ENCODE results near the gene NECTIN2. TPM values are rescaled to one million over a fixed set of nuclear protein-coding genes. Genes with fewer than 3 reads are reported as not detected.
A peak's percentile ranks its signal among the peaks of the same experiment; 100 is the strongest.
"Not testable (repeated sequence)": the region's sequence is repeated elsewhere in the genome, so short reads cannot be mapped to it uniquely, and the experiment has no call there.

NECTIN2 gene
- total RNA-seq, 1 experiment from 2014 or later: 73.7 TPM

- no peak for DNase-seq (ENCODE audit: low read depth)
Measured at GRCh38 chr19:44884566-44884965, 38.5 kb downstream of the NECTIN2 start.

DNA sequence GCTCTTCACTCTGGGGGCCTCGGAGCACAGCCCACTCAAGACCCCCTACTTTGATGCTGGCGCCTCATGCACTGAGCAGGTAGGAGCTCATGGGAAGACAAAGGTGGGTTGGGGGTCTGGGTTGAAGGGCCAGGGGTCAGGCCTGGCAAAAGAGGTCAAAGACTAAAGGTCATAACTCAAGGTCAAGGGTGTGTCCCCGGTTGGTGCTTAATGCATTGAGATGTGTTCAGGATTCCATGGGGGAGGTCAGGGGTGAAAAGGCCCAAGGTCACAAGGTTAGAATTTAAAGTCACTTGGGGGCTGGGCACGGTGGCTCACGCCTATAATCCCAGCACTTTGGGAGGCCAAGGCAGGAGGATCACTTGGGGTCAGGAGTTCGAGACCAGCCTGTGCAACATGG is 40.0 kb downstream of the NECTIN2 start:
- DNase-seq (ENCODE audit: low read depth): no peak

DNA sequence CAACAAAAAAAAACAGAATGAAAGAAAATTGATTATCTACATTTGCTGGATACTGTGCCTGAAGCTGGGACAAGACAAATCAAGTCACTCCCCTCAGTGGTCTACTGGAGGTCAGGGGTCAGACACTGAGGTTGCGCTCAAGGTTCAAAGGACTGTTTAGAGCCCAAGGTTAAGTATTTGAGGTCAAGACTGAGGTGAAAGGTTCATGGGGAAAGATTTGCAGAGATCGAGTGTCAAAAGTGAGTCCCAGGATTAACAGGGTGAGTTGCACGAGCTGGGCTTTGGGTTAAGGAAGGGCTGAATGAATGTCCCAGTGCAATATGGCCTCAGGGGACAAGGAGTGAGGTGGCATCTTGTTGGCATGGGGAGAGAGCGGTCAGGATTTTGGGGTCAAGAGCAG is 41.6 kb downstream of the NECTIN2 start:
- no peak for DNase-seq (ENCODE audit: low read depth)

DNA sequence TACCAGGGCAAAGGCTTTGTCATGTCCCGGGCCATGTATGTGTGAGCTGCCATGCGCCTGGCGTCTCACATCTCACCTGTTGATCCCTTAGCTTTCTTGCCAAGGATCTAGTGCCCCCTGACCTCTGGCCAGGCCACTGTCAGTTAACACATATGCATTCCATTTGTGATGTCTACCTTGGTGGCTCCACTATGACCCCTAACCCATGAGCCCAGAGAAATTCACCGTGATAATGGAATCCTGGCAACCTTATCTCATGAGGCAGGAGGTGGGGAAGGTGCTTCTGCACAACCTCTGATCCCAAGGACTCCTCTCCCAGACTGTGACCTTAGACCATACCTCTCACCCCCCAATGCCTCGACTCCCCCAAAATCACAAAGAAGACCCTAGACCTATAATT is 42.2 kb downstream of the NECTIN2 start:
- not testable (repeated sequence) for DNase-seq (ENCODE audit: low read depth)

DNA sequence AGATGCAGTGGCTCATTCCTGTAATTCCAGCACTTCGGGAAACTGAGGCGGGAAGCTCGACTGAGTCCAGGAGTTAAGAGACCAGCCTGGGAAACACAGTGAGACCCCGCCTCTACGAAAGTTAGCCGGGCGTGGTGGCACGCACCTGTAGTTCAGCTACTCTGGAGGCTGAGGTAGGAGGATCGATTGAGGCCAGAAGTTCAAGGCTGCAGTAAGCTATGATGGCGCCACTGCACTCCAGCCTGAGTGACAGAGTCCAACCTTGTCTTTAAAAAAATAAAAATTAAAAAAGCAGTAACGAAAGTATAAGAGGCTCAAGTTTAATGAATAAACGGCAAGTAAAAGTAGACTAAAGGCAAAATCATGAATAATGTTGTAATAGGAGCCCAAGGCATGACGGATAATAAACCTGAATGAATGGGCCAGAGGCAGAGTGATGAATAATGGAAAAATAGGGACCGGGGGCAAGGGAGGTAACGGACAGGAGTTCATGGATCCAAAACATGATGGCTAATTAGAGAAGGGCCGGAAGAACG is 43.8 kb downstream of the NECTIN2 start:
- no peak for DNase-seq (ENCODE audit: low read depth)

DNA sequence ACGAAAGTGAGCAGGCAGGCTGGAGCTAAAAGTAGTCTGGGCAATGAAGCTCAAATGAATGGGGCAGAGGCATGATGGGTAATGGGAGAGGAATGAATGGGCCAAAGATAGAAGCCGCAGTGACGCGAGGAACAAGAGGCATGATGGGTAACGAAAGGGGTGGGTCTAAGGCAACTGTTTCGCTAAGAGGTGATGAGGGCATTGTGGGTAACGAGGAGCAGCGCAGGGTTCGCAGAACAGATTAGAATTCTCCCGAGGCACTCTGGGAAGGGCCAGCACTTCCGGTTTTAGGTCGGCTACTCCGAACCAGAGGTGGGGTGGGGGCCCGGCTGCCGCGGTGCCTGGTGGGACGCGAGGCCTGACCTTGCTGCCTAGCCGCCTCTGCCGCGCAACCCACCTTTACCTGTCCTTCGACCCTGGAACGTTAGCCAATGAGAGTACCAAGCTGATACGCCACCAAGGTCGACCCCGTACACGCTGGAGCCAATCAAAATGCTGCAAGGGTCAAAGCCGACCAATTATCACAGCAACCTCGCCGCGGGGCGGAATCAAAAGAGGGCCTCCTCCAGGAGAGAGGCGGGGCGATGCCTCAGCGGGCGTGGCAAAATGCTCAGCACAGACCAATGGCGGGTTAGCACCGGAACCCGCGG is 44.4 kb downstream of the NECTIN2 start:
- DNase-seq (ENCODE audit: low read depth): peak; percentile 100

- no peak for DNase-seq (ENCODE audit: low read depth)
Measured at GRCh38 chr19:44891016-44891882, 45.2 kb downstream of the NECTIN2 start, which contains the start of gene TOMM40. Gene TOMM40, plus strand, starts transcription at chr19:44891254. Its CDS starts 162 bp downstream, at chr19:44891416.

DNA sequence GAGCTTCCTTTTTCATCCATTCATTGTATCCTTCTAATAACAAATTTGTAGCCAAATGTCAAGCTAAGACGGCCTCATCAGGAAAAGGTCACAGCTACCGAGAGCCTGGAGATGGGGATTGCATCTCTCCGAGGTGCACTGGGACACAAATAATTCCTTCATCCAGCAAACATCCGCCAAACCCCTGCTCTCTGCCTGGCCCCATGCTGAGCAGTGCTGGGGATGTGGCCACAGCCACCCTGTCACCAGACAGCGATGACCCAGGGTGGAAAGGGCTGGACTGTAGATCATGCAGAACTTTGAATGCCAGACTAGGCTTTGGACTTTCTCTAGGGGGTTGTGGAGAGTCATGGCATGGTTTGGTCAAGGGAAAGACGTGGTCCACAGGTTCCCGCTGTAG is 46.8 kb downstream of the NECTIN2 start:
- DNase-seq (ENCODE audit: low read depth): no peak

DNA sequence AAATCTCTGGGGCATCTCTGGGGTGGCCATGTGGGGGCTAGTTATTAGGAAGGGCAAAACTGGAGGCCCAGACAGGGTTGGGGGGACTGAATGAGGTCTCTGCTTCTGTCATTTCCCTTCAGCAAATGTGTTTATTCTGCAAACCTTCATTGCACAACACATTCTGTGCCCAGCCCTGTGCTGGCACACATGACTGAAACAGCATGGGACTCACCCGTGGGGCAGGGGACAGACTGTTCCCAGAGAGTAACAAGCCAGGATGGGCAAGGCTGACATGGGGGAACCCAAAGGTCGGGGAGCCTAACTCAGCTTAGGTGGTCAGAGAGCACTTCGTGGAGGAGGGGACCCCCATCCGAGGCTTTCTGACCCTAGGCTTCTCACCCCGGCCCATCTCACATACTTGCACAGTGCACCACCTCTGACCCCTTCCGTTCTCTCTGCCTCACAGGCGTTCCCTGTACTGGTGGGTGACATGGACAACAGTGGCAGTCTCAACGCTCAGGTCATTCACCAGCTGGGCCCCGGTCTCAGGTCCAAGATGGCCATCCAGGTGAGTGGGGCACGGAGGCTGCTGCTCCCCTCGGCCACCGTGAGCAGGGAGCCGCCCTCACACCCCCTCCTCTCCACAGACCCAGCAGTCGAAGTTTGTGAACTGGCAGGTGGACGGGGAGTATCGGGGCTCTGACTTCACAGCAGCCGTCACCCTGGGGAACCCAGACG is 47.4 kb downstream of the NECTIN2 start:
- DNase-seq (ENCODE audit: low read depth): no peak

- no peak for DNase-seq (ENCODE audit: low read depth)
Measured at GRCh38 chr19:44894052-44894400, 47.9 kb downstream of the NECTIN2 start.

- no peak for DNase-seq (ENCODE audit: low read depth)
Measured at GRCh38 chr19:44894946-44895345, 48.8 kb downstream of the NECTIN2 start.

GRCh38 chr19:44897835-44898234 is 51.7 kb downstream of the NECTIN2 start:
- DNase-seq (ENCODE audit: low read depth): no peak

- no peak for DNase-seq (ENCODE audit: low read depth)
Measured at GRCh38 chr19:44900328-44901244, 54.5 kb downstream of the NECTIN2 start.

- no peak for DNase-seq (ENCODE audit: low read depth)
Measured at GRCh38 chr19:44903216-44903601, 57.1 kb downstream of the NECTIN2 start.

DNA sequence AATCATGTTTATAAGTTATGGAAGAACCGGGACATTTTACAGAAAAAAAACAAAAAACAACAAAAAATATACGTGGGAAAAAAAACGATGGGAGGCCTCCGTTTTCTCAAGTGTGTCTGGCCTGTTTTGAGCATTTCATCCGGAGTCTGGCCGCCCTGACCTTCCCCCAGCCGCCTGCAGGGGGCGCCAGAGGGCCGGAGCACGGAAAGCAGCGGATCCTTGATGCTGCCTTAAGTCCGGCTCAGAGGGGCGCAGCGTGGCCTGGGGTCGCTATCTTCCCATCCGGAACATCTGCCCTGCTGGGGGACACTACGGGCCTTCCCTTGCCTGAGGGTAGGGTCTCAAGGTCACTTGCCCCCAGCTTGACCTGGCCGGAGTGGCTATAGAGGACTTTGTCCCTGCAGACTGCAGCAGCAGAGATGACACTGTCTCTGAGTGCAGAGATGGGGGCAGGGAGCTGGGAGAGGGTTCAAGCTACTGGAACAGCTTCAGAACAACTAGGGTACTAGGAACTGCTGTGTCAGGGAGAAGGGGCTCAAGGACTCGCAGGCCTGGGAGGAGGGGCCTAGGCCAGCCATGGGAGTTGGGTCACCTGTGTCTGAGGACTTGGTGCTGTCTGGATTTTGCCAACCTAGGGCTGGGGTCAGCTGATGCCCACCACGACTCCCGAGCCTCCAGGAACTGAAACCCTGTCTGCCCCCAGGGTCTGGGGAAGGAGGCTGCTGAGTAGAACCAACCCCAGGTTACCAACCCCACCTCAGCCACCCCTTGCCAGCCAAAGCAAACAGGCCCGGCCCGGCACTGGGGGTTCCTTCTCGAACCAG is 57.7 kb downstream of the NECTIN2 start:
- peak; percentile 70 for DNase-seq (ENCODE audit: low read depth)

DNA sequence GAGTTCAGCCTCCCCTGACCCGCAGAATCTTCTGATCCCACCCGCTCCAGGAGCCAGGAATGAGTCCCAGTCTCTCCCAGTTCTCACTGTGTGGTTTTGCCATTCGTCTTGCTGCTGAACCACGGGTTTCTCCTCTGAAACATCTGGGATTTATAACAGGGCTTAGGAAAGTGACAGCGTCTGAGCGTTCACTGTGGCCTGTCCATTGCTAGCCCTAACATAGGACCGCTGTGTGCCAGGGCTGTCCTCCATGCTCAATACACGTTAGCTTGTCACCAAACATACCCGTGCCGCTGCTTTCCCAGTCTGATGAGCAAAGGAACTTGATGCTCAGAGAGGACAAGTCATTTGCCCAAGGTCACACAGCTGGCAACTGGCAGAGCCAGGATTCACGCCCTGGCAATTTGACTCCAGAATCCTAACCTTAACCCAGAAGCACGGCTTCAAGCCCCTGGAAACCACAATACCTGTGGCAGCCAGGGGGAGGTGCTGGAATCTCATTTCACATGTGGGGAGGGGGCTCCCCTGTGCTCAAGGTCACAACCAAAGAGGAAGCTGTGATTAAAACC is 58.4 kb downstream of the NECTIN2 start:
- DNase-seq (ENCODE audit: low read depth): no peak

DNA sequence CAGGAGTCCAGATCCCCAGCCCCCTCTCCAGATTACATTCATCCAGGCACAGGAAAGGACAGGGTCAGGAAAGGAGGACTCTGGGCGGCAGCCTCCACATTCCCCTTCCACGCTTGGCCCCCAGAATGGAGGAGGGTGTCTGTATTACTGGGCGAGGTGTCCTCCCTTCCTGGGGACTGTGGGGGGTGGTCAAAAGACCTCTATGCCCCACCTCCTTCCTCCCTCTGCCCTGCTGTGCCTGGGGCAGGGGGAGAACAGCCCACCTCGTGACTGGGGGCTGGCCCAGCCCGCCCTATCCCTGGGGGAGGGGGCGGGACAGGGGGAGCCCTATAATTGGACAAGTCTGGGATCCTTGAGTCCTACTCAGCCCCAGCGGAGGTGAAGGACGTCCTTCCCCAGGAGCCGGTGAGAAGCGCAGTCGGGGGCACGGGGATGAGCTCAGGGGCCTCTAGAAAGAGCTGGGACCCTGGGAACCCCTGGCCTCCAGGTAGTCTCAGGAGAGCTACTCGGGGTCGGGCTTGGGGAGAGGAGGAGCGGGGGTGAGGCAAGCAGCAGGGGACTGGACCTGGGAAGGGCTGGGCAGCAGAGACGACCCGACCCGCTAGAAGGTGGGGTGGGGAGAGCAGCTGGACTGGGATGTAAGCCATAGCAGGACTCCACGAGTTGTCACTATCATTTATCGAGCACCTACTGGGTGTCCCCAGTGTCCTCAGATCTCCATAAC is 59.5 kb downstream of the NECTIN2 start, which contains the start of gene APOE:
Gene APOE (plus strand): TSS at position 360 of the 724 bp plus-strand sequence. CDS start 829 bp downstream, outside the sequence.
- no peak for DNase-seq (ENCODE audit: low read depth)

DNA sequence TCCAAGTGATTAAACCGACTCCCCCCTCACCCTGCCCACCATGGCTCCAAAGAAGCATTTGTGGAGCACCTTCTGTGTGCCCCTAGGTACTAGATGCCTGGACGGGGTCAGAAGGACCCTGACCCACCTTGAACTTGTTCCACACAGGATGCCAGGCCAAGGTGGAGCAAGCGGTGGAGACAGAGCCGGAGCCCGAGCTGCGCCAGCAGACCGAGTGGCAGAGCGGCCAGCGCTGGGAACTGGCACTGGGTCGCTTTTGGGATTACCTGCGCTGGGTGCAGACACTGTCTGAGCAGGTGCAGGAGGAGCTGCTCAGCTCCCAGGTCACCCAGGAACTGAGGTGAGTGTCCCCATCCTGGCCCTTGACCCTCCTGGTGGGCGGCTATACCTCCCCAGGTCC is 61.5 kb downstream of the NECTIN2 start:
- DNase-seq (ENCODE audit: low read depth): no peak
